IMR-90 (cell line): ENCODE results near the gene H2AZ1.

Experiments used
- BHLHE40 ChIP-seq: fragments of 150-350 bp; IDR thresholded peaks from 2 replicates; pipeline ENCODE4 v1.6.1; 2016; ENCODE audit warnings: mild to moderate bottlenecking, low read depth, low read length
- CEBPB ChIP-seq: IDR thresholded peaks from 2 replicates; pipeline ENCODE4 v1.6.1; 2012; ENCODE audit warnings: low read depth, low read length, improper control_type of control experiment
- CHD1 ChIP-seq: IDR thresholded peaks from 2 replicates; pipeline ENCODE4 v1.6.1; 2012; ENCODE audit warnings: low read depth, low read length, improper control_type of control experiment
- FOS ChIP-seq: fragments of 150-350 bp; IDR thresholded peaks from 2 replicates; pipeline ENCODE4 v1.6.1; 2016; ENCODE audit warnings: low read depth, low read length
- MAFK ChIP-seq: IDR thresholded peaks from 2 replicates; pipeline ENCODE4 v1.6.1; 2012; ENCODE audit warnings: low read depth, low read length, improper control_type of control experiment
- MXI1 ChIP-seq: IDR thresholded peaks from 2 replicates; pipeline ENCODE4 v1.6.1; 2012; ENCODE audit warnings: low read depth, mild to moderate bottlenecking, low read length, moderate library complexity, borderline replicate concordance
- POLR2A ChIP-seq: IDR thresholded peaks from 2 replicates; pipeline ENCODE4 v1.6.1; 2012; ENCODE audit warnings: mild to moderate bottlenecking, low read depth, low read length
- RAD21 ChIP-seq: IDR thresholded peaks from 2 replicates; pipeline ENCODE4 v1.6.1; 2012; ENCODE audit warnings: low read length, improper control_type of control experiment
- RCOR1 ChIP-seq: IDR thresholded peaks from 2 replicates; pipeline ENCODE4 v1.6.1; 2012; ENCODE audit warnings: mild to moderate bottlenecking, low read length, improper control_type of control experiment; ENCODE audit not compliant: insufficient replicate concordance
- RFX5 ChIP-seq: IDR thresholded peaks from 2 replicates; pipeline ENCODE4 v1.8.0; 2012; ENCODE audit warnings: low read depth, mild to moderate bottlenecking, low read length, moderate library complexity
- SMC3 ChIP-seq: fragments of 150-350 bp; IDR thresholded peaks from 2 replicates; pipeline ENCODE4 v1.6.1; 2016; ENCODE audit warnings: low read depth, mild to moderate bottlenecking, antibody characterized with exemption, low read length, moderate library complexity
- TF ChIP-seq, protein P1 (sequence below): conservative IDR thresholded peaks from 2 replicates; pipeline ENCODE4 v1.5.1; 2012; ENCODE audit warnings: mild to moderate bottlenecking, low read depth, low read length, improper control_type of control experiment
- TF ChIP-seq, protein P2 (sequence below): fragments of 150-350 bp; IDR thresholded peaks from 2 replicates; pipeline ENCODE4 v1.6.1; 2017; ENCODE audit warnings: mild to moderate bottlenecking, antibody characterized with exemption, low read length, low read depth
- TF ChIP-seq, protein P3 (sequence below): fragments of 150-350 bp; IDR thresholded peaks from 2 replicates; pipeline ENCODE4 v1.6.1; 2016; ENCODE audit warnings: low read depth, mild to moderate bottlenecking, low read length, moderate library complexity, borderline replicate concordance

DNA sequence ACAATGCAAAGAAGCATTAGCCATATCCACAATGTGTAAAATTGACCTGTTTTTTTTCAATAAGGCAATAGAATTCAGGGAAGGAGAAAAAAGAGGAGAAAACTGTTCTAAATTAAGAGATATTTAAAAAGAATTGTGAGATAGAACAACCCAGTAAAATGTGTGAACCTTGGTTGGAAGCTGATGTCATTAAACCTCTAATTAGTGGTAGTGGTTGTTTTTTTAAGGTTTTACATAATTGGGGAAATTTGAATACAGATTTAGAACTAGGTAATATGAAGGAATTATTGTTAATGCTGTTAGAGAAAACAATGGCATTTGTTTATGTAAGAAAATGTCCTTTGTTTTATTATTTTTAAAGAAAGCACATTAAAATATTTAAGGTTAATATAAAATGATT is 15.1 kb upstream of the H2AZ1 start:
- no peak for TF ChIP-seq SMC3
- no peak for TF ChIP-seq POLR2A
- TF ChIP-seq RCOR1: no peak
- TF ChIP-seq, protein P1, sequence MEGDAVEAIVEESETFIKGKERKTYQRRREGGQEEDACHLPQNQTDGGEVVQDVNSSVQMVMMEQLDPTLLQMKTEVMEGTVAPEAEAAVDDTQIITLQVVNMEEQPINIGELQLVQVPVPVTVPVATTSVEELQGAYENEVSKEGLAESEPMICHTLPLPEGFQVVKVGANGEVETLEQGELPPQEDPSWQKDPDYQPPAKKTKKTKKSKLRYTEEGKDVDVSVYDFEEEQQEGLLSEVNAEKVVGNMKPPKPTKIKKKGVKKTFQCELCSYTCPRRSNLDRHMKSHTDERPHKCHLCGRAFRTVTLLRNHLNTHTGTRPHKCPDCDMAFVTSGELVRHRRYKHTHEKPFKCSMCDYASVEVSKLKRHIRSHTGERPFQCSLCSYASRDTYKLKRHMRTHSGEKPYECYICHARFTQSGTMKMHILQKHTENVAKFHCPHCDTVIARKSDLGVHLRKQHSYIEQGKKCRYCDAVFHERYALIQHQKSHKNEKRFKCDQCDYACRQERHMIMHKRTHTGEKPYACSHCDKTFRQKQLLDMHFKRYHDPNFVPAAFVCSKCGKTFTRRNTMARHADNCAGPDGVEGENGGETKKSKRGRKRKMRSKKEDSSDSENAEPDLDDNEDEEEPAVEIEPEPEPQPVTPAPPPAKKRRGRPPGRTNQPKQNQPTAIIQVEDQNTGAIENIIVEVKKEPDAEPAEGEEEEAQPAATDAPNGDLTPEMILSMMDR: no peak
- TF ChIP-seq MAFK: no peak
- TF ChIP-seq CHD1: no peak
- TF ChIP-seq, protein P2, sequence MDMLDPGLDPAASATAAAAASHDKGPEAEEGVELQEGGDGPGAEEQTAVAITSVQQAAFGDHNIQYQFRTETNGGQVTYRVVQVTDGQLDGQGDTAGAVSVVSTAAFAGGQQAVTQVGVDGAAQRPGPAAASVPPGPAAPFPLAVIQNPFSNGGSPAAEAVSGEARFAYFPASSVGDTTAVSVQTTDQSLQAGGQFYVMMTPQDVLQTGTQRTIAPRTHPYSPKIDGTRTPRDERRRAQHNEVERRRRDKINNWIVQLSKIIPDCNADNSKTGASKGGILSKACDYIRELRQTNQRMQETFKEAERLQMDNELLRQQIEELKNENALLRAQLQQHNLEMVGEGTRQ: no peak
- no peak for TF ChIP-seq RAD21
- TF ChIP-seq CEBPB: no peak
- TF ChIP-seq RFX5: no peak
- no peak for TF ChIP-seq MXI1
- no peak for TF ChIP-seq FOS
- no peak for TF ChIP-seq BHLHE40
- TF ChIP-seq, protein P3, sequence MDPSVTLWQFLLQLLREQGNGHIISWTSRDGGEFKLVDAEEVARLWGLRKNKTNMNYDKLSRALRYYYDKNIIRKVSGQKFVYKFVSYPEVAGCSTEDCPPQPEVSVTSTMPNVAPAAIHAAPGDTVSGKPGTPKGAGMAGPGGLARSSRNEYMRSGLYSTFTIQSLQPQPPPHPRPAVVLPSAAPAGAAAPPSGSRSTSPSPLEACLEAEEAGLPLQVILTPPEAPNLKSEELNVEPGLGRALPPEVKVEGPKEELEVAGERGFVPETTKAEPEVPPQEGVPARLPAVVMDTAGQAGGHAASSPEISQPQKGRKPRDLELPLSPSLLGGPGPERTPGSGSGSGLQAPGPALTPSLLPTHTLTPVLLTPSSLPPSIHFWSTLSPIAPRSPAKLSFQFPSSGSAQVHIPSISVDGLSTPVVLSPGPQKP: no peak
